Middle frontal gyrus (tissue), 1 donor: ENCODE data around the gene FRMD3.

Experiments used
- DNase-seq: peaks from one replicate; pipeline ENCODE4 v3.0.0-alpha.2; 2015; ENCODE audit warnings: low spot score; ENCODE audit errors: extremely low spot score

Gene FRMD3

GRCh38 chr9:83434254-83434653, 103.9 kb downstream of the FRMD3 start:
- no peak for DNase-seq

GRCh38 chr9:83433846-83434245, 104.4 kb downstream of the FRMD3 start:
- no peak for DNase-seq

GRCh38 chr9:83432877-83433550, 105.2 kb downstream of the FRMD3 start:
- no peak for DNase-seq

- DNase-seq, result no peak
Observed at GRCh38 chr9:83432104-83432627, 106.0 kb downstream of the FRMD3 start.

GRCh38 chr9:83431101-83432060, 106.8 kb downstream of the FRMD3 start:
- no peak for DNase-seq

GRCh38 chr9:83430681-83431080, 107.5 kb downstream of the FRMD3 start:
- no peak for DNase-seq

GRCh38 chr9:83429229-83429628, 109.0 kb downstream of the FRMD3 start:
- DNase-seq, result no peak

- DNase-seq, result no peak
Observed at GRCh38 chr9:83425240-83425639, 113.0 kb downstream of the FRMD3 start.

GRCh38 chr9:83424831-83425230, 113.4 kb downstream of the FRMD3 start:
- DNase-seq, result no peak

- DNase-seq, result no peak
Observed at GRCh38 chr9:83423815-83424707, 114.1 kb downstream of the FRMD3 start.

GRCh38 chr9:83422527-83422926, 115.7 kb downstream of the FRMD3 start:
- no peak for DNase-seq

GRCh38 chr9:83420486-83420885, 117.7 kb downstream of the FRMD3 start:
- no peak for DNase-seq

GRCh38 chr9:83419961-83420360, 118.2 kb downstream of the FRMD3 start:
- peak; percentile 43 for DNase-seq

- no peak for DNase-seq
Observed at GRCh38 chr9:83418283-83418682, 119.9 kb downstream of the FRMD3 start.

- DNase-seq, result no peak
Observed at GRCh38 chr9:83413367-83413766, 124.8 kb downstream of the FRMD3 start.

GRCh38 chr9:83410701-83411100, 127.5 kb downstream of the FRMD3 start:
- DNase-seq, result no peak

- DNase-seq, result no peak
Observed at GRCh38 chr9:83406921-83407320, 131.3 kb downstream of the FRMD3 start.

GRCh38 chr9:83405759-83406158, 132.4 kb downstream of the FRMD3 start:
- no peak for DNase-seq

- no peak for DNase-seq
Observed at GRCh38 chr9:83403527-83404238, 134.5 kb downstream of the FRMD3 start.

GRCh38 chr9:83401328-83401900, 136.8 kb downstream of the FRMD3 start:
- DNase-seq, result no peak
